Measurements from ENCODE around the gene CES1.

GRCh38 chr16:55846598-55847346 is 13.9 kb upstream of the CES1 start:
- TF ChIP-seq, protein P1, sequence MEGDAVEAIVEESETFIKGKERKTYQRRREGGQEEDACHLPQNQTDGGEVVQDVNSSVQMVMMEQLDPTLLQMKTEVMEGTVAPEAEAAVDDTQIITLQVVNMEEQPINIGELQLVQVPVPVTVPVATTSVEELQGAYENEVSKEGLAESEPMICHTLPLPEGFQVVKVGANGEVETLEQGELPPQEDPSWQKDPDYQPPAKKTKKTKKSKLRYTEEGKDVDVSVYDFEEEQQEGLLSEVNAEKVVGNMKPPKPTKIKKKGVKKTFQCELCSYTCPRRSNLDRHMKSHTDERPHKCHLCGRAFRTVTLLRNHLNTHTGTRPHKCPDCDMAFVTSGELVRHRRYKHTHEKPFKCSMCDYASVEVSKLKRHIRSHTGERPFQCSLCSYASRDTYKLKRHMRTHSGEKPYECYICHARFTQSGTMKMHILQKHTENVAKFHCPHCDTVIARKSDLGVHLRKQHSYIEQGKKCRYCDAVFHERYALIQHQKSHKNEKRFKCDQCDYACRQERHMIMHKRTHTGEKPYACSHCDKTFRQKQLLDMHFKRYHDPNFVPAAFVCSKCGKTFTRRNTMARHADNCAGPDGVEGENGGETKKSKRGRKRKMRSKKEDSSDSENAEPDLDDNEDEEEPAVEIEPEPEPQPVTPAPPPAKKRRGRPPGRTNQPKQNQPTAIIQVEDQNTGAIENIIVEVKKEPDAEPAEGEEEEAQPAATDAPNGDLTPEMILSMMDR (conservative IDR thresholded peaks at IDR 0.05; ENCODE audit: low read depth, low read length) = no peak
- no peak for TF ChIP-seq EZH2 (IDR thresholded peaks at IDR 0.05; ENCODE audit: borderline replicate concordance, low read depth, low read length, poor library complexity, severe bottlenecking)
